Endodermal cell (in vitro differentiated cells): ENCODE data around the gene ZNF827. TPM values are rescaled to one million over a fixed set of nuclear protein-coding genes. Genes with fewer than 3 reads are reported as not detected.

Source experiments
- DNase-seq: peaks from one replicate; pipeline ENCODE4 v3.0.0-alpha.2; 2017
- H3K27ac ChIP-seq: 2 replicates; pipeline ENCODE4 v1.5.1; 2013; ENCODE audit warnings: mild to moderate bottlenecking, low read depth, low read length, moderate library complexity
- H3K27me3 ChIP-seq: 2 replicates; pipeline ENCODE4 v1.6.1; 2013; ENCODE audit warnings: mild to moderate bottlenecking, low read length, moderate library complexity; ENCODE audit not compliant: insufficient read depth, control insufficient read depth, poor library complexity, severe bottlenecking
- H3K36me3 ChIP-seq: 2 replicates; pipeline ENCODE4 v1.7.0; 2013; ENCODE audit warnings: mild to moderate bottlenecking, low read length, moderate library complexity; ENCODE audit not compliant: control insufficient read depth, insufficient read depth
- H3K4me1 ChIP-seq: one replicate; pipeline ENCODE4 v1.7.0; 2013; ENCODE audit warnings: low read length; ENCODE audit not compliant: control insufficient read depth, insufficient read depth
- H3K4me3 ChIP-seq: 2 replicates; pipeline ENCODE4 v1.5.1; 2013; ENCODE audit warnings: mild to moderate bottlenecking, low read length, moderate library complexity
- H3K9ac ChIP-seq: 2 replicates; pipeline ENCODE4 v1.6.1; 2013; ENCODE audit warnings: mild to moderate bottlenecking, low read length, moderate library complexity; ENCODE audit not compliant: poor library complexity, severe bottlenecking; ENCODE audit errors: extremely low read depth
- H3K9me3 ChIP-seq: 2 replicates; pipeline ENCODE4 v1.6.1; 2013; ENCODE audit warnings: mild to moderate bottlenecking, low read length, moderate library complexity; ENCODE audit not compliant: control insufficient read depth
- H3K27ac Mint-ChIP-seq: 2 replicates; pipeline ENCODE4 v1.8.0; 2020; ENCODE audit warnings: mixed read lengths
- H3K27me3 Mint-ChIP-seq: 2 replicates; pipeline ENCODE4 v1.8.0; 2021; ENCODE audit warnings: mild to moderate bottlenecking, mixed read lengths; ENCODE audit not compliant: insufficient read depth
- H3K36me3 Mint-ChIP-seq: 2 replicates; pipeline ENCODE4 v1.8.0; 2020; ENCODE audit warnings: low read depth, mixed read lengths
- H3K4me1 Mint-ChIP-seq: 2 replicates; pipeline ENCODE4 v1.8.0; 2020; ENCODE audit warnings: mixed read lengths
- H3K4me3 Mint-ChIP-seq: 2 replicates; pipeline ENCODE4 v1.8.0; 2020; ENCODE audit warnings: mild to moderate bottlenecking, moderate library complexity, mixed read lengths
- H3K9me3 Mint-ChIP-seq: 2 replicates; pipeline ENCODE4 v1.8.0; 2020; ENCODE audit warnings: mild to moderate bottlenecking, mixed read lengths
- CTCF ChIP-seq: fragments of 200-600 bp; sonication (generic); conservative IDR thresholded peaks from 2 replicates; pipeline ENCODE4 v1.5.0; 2021; ENCODE audit warnings: antibody characterized with exemption, mild to moderate bottlenecking
- WGBS, 2 experiments: methylation state at CpG; one replicate each; pipeline versions ENCODE4 v1.1.5 to v1.1.7; 2013; ENCODE audit warnings: missing lambda C conversion rate in 2 of 2, mixed read lengths in 1 of 2; ENCODE audit not compliant: insufficient coverage in 1 of 2, insufficient read length in 1 of 2; 5-methylcytosine and 5-hydroxymethylcytosine counted together
- total RNA-seq, 2 donors: library from RNA; stranded (reverse); fragmentation: NEBNext Ultra II Directional in 1 of 2; extraction: Animal tissue kit (Norgen Biotek cat#: 25700) in 1 of 2; gene quantifications; 2 replicates in 1 of 2; 3 replicates in 1 of 2; pipeline ENCODE4 v1.2.1, GENCODE V29; 2021

The ZNF827 gene
- total RNA-seq, 2 donors from 2014 or later, result 33.0 to 34.9 TPM

- Mint-ChIP-seq H3K9me3 (no peaks in the 10 kb centered on the region), H3K36me3 (peaks cover 32% of the 10 kb centered on the region), H3K4me3 (no peak overlapping the region), H3K27me3 (peaks cover 2% of the 10 kb centered on the region), H3K4me1 (peaks cover 39% of the 10 kb centered on the region), H3K27ac (no peak overlapping the region)
- H3K9me3 ChIP-seq, result no peaks in the 10 kb centered on the region
- no peak for DNase-seq
- H3K36me3 ChIP-seq, result peaks cover 42% of the 10 kb centered on the region
- WGBS, 2 experiments, result 85% methylated on average over 4 of the region's 5 CpGs; no CpG with 5 or more reads in 1 of the 2 experiments
- H3K4me1 ChIP-seq, result no peaks in the 10 kb centered on the region
- no peak for TF ChIP-seq CTCF
- no peaks in the 10 kb centered on the region for H3K27me3 ChIP-seq
- no peak overlapping the region for H3K27ac ChIP-seq
- H3K9ac ChIP-seq, result no peak overlapping the region
- no peak overlapping the region for H3K4me3 ChIP-seq
Observed at GRCh38 chr4:145898926-145899531, 39.6 kb downstream of the ZNF827 start.

GRCh38 chr4:145898466-145898865 lies 40.2 kb downstream of the ZNF827 start:
- H3K27me3 Mint-ChIP-seq, result no peaks in the 10 kb centered on the region
- H3K4me1 ChIP-seq, result no peaks in the 10 kb centered on the region
- no peak for TF ChIP-seq CTCF
- no peaks in the 10 kb centered on the region for H3K27me3 ChIP-seq
- H3K36me3 Mint-ChIP-seq, result peaks cover 32% of the 10 kb centered on the region
- no peak for DNase-seq
- H3K4me3 ChIP-seq, result no peak overlapping the region
- no peak overlapping the region for H3K27ac Mint-ChIP-seq
- H3K9me3 ChIP-seq, result no peaks in the 10 kb centered on the region
- no peak overlapping the region for H3K27ac ChIP-seq
- no peak overlapping the region for H3K9ac ChIP-seq
- peaks cover 43% of the 10 kb centered on the region for H3K4me1 Mint-ChIP-seq
- H3K9me3 Mint-ChIP-seq, result no peaks in the 10 kb centered on the region
- peaks cover 41% of the 10 kb centered on the region for H3K36me3 ChIP-seq
- H3K4me3 Mint-ChIP-seq, result no peak overlapping the region
- 89 to 95% methylated on average over 6 to 7 of the region's 7 CpGs for WGBS, 2 experiments

- Mint-ChIP-seq H3K27me3 (no peaks in the 10 kb centered on the region), H3K36me3 (peaks cover 6% of the 10 kb centered on the region), H3K4me1 (peaks cover 60% of the 10 kb centered on the region), H3K27ac (no peak overlapping the region), H3K9me3 (no peaks in the 10 kb centered on the region), H3K4me3 (no peak overlapping the region)
- DNase-seq, result no peak
- WGBS, 2 experiments, result 97 to 100% methylated on average over 3 of the region's 3 CpGs
- no peak overlapping the region for H3K9ac ChIP-seq
- no peak for TF ChIP-seq CTCF
- no peaks in the 10 kb centered on the region for H3K9me3 ChIP-seq
- H3K36me3 ChIP-seq, result peaks cover 38% of the 10 kb centered on the region
- H3K4me3 ChIP-seq, result no peak overlapping the region
- H3K4me1 ChIP-seq, result no peaks in the 10 kb centered on the region
- no peak overlapping the region for H3K27ac ChIP-seq
- H3K27me3 ChIP-seq, result no peaks in the 10 kb centered on the region
Observed at GRCh38 chr4:145895056-145895455, 43.6 kb downstream of the ZNF827 start.
